Heart left ventricle (tissue), 16 donors: ENCODE measurements around the gene EPB41. TPM values are rescaled to one million over a fixed set of nuclear protein-coding genes. Genes with fewer than 3 reads are reported as not detected.
A peak's percentile ranks its signal among the peaks of the same experiment; 100 is the strongest.
"Not testable (repeated sequence)": the region's sequence is repeated elsewhere in the genome, so short reads cannot be mapped to it uniquely, and the experiment has no call there.

Experiments
- ATAC-seq, 4 donors: fragments of 200-7000 bp; cut with Tn5 transposase; one replicate each; pipeline ENCODE4 v1.9.1; 2020 to 2022; ENCODE audit warnings: moderate library complexity in 4 of 4, mild to moderate bottlenecking in 3 of 4, moderate number of reproducible peaks in 1 of 4
- DNase-seq, 5 donors: peaks; one replicate each; pipeline ENCODE4 v3.0.0-alpha.2; 2020
- H3K27ac ChIP-seq, 12 donors: fragments of 200-600 bp; sonication (generic) in 4 of 12; one replicate each; pipeline versions ENCODE4 v1.5.0 to v1.8.0; 2016 to 2022; ENCODE audit warnings: mild to moderate bottlenecking in 2 of 12
- H3K27me3 ChIP-seq, 9 donors: fragments of 200-600 bp; sonication (generic) in 2 of 9; one replicate each; pipeline versions ENCODE4 v1.5.1 to v1.8.0; 2016 to 2022; ENCODE audit warnings: mild to moderate bottlenecking in 3 of 9
- H3K36me3 ChIP-seq, 9 donors: fragments of 200-600 bp; sonication (generic) in 2 of 9; one replicate each; pipeline versions ENCODE4 v1.5.0 to v1.8.0; 2018 to 2022; ENCODE audit warnings: mild to moderate bottlenecking in 2 of 9
- H3K4me1 ChIP-seq, 12 donors: fragments of 200-600 bp; sonication (generic) in 4 of 12; one replicate each; pipeline versions ENCODE4 v1.5.0 to v1.8.0; 2016 to 2022; ENCODE audit warnings: mild to moderate bottlenecking in 3 of 12
- H3K4me3 ChIP-seq, 12 donors: fragments of 200-600 bp; sonication (generic) in 4 of 12; one replicate each; pipeline versions ENCODE4 v1.5.0 to v1.8.0; 2017 to 2022; ENCODE audit warnings: mild to moderate bottlenecking in 9 of 12, moderate library complexity in 4 of 12
- H3K9me3 ChIP-seq, 12 donors: fragments of 200-600 bp; sonication (generic) in 4 of 12; one replicate each; pipeline versions ENCODE4 v1.5.0 to v1.8.0; 2016 to 2022; ENCODE audit warnings: mild to moderate bottlenecking in 1 of 12
- POLR2A ChIP-seq, 2 donors: fragments of 450-650 bp; IDR thresholded peaks; one replicate each; pipeline ENCODE4 v1.6.1; 2017; ENCODE audit warnings: antibody characterized with exemption in 2 of 2, mild to moderate bottlenecking in 2 of 2, moderate library complexity in 2 of 2
- WGBS, 4 donors: extraction: QIAGEN DNeasy Blood & Tissue Kit in 2 of 4; methylation state at CpG; one replicate each; pipeline versions ENCODE4 v1.1.5 to v1.1.7; 2013 to 2018; 5-methylcytosine and 5-hydroxymethylcytosine counted together
- intact Hi-C, 10 donors: fragments of 100-400 bp; cut with DNase I; formaldehyde crosslinking; loops; one replicate each; pipeline versions ENCODE4 v1.11.1 to v1.14.2; 2022
- polyA plus RNA-seq, 2 donors: library from polyadenylated mRNA; stranded (reverse); fragments of 200-250 nt; gene quantifications; one replicate each; pipeline ENCODE4 v1.2.3, GENCODE V29; 2013
- total RNA-seq, 9 donors: library from RNA; depleted of rRNA in 2 of 9; stranded (reverse); fragments of >200 nt in 2 of 9; fragmentation: NEBNext Ultra II Directional in 3 of 9; extraction: Animal tissue kit (Norgen Biotek cat#: 25700) in 3 of 9; gene quantifications; one replicate each; pipeline versions ENCODE4 v1.1.0 to v1.2.4, GENCODE V29; 2016 to 2023
- TF ChIP-seq, protein P1 (sequence below), 12 donors: fragments of 200-600 bp; sonication (generic) in 4 of 12; IDR thresholded peaks; one replicate each; pipeline versions ENCODE4 v1.5.0 to v1.8.0; 2018 to 2022; ENCODE audit warnings: antibody characterized with exemption in 12 of 12, mild to moderate bottlenecking in 5 of 12
- donor health status: ischemic (EF 13 %, LVEDD 7.1; RV severe dilation, severe dysfunction).
- donor health status: healthy with polysubstance abuse.
- donor health status: DM: no; HTN: yes; CAD: no.
- donor health status: DM: no; HTN: no; CAD: no.
- donor health status: ischemic (EF 25% LVEDD 6.9; RV normal size, moderate dysfunction).
- donor health status: ischemic (EF 25% LVEDD 5.7; RV mildly dilated, moderate dysfunction).
- donor health status: healthy.
- donor health status: DM: yes; HTN: yes; CAD: no.
- donor health status: ischemic (EF 35%, LVEDD 5.7; RV mildly dilated, moderate dysfunction).
- donor health status: nonischemic (EF 11% LVEDD 7.7; RV severe dilation, severe dysfunction).
- donor health status: DM: yes; HTN: yes; CAD: no.
- donor health status: PGD.
- donor health status: ischemic (EF 29% LVEDD 5.4; RV normal size, mild dysfunction).
- donor health status: nonischemic (EF 23%, LVEDD 6.1; RV moderate dilation, normal function).

EPB41 gene
- total and polyA plus RNA-seq, 11 donors, result 7.8 to 34.4 (median 20.1) TPM

DNA sequence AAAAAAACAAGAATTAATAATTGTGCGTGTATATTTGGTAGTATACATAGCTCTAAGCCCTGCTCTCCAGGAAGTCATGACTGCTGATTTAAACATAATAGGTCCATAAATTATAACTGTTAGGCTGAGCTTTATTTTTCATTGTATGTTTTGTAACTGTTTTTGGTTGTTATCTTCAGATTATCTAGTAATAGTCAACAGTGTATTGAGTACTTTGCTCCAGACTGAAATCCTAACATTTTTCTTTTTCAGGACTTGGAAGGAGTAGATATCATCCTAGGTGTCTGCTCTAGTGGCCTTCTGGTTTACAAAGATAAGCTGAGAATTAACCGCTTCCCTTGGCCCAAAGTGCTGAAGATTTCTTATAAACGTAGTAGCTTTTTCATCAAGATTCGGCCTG lies 118.5 kb downstream of the EPB41 start:
- Histone ChIP-seq H3K27me3 (no peaks in the 10 kb centered on the region), H3K4me3 (no peak overlapping the region), H3K27ac (no peak overlapping the region), H3K4me1 (peaks cover 0 to 6% (median 0%) of the 10 kb centered on the region in 12 donors), H3K9me3 (no peaks in the 10 kb centered on the region), H3K36me3 (peaks cover 0 to 33% (median 9%) of the 10 kb centered on the region in 9 donors)
- DNase-seq (no peak), ATAC-seq (no peak)
- intact Hi-C loops, result loop anchor here (5.0 to 10.0 kb wide), 4 partner anchors 169 to 248 kb away; no protein-coding TSS in a partner anchor
- TF ChIP-seq, protein P1, sequence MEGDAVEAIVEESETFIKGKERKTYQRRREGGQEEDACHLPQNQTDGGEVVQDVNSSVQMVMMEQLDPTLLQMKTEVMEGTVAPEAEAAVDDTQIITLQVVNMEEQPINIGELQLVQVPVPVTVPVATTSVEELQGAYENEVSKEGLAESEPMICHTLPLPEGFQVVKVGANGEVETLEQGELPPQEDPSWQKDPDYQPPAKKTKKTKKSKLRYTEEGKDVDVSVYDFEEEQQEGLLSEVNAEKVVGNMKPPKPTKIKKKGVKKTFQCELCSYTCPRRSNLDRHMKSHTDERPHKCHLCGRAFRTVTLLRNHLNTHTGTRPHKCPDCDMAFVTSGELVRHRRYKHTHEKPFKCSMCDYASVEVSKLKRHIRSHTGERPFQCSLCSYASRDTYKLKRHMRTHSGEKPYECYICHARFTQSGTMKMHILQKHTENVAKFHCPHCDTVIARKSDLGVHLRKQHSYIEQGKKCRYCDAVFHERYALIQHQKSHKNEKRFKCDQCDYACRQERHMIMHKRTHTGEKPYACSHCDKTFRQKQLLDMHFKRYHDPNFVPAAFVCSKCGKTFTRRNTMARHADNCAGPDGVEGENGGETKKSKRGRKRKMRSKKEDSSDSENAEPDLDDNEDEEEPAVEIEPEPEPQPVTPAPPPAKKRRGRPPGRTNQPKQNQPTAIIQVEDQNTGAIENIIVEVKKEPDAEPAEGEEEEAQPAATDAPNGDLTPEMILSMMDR (IDR thresholded peaks at IDR 0.05), result no peak
- TF ChIP-seq POLR2A (IDR thresholded peaks at IDR 0.05), result no peak
- 81 to 91% (median 85%) methylated on average over 4 of the region's 4 CpGs for WGBS, 4 donors

DNA sequence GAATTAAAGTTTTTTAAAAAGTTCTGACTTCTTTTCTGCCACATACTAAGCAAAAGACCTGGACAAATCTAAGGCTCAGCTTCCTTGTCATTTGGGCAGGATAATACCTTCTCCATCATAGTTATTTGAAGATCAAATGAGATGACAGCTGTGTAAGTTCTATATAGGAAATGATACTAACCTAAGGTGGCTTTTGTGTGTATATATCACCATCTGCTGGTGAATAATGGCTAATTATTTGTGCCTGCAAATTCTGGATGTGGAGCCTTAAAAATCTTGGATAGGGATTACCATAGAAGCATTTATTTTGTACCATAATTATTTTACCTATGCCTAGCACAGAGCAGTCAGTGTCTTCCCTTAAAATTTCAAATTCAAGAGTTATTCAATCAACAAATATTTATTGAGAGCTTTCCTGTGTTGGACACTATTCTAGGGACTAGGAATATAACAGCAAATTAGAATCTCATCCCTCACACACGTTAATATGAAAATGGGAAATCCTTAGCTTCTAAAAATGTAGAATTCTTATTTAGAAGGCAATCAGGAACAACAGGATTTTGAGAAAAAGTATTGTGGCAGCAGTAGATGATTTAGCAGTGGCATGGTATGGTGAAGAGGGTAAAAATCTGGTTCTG lies 119.6 kb downstream of the EPB41 start:
- no peak for TF ChIP-seq POLR2A (IDR thresholded peaks at IDR 0.05)
- TF ChIP-seq, protein P1 (IDR thresholded peaks at IDR 0.05), result peak; percentile 49 to 78 (median 66)
- DNase-seq, result no peak
- no peak overlapping the region for H3K4me3 ChIP-seq
- intact Hi-C loops, result loop anchor here (1.0 to 10.0 kb wide), 7 partner anchors 151 to 249 kb away; no protein-coding TSS in a partner anchor
- H3K36me3 ChIP-seq, result peaks cover 0 to 38% (median 9%) of the 10 kb centered on the region in 9 donors
- WGBS, 4 donors, result 46 to 76% (median 63%) methylated on average over 1 of the region's 1 CpG
- no peaks in the 10 kb centered on the region for H3K27me3 ChIP-seq
- no peaks in the 10 kb centered on the region for H3K9me3 ChIP-seq
- ATAC-seq, result peak in 2 of 4 donors; percentile 46 to 55
- no peak overlapping the region for H3K27ac ChIP-seq
- peaks cover 0 to 6% (median 0%) of the 10 kb centered on the region in 12 donors for H3K4me1 ChIP-seq

DNA sequence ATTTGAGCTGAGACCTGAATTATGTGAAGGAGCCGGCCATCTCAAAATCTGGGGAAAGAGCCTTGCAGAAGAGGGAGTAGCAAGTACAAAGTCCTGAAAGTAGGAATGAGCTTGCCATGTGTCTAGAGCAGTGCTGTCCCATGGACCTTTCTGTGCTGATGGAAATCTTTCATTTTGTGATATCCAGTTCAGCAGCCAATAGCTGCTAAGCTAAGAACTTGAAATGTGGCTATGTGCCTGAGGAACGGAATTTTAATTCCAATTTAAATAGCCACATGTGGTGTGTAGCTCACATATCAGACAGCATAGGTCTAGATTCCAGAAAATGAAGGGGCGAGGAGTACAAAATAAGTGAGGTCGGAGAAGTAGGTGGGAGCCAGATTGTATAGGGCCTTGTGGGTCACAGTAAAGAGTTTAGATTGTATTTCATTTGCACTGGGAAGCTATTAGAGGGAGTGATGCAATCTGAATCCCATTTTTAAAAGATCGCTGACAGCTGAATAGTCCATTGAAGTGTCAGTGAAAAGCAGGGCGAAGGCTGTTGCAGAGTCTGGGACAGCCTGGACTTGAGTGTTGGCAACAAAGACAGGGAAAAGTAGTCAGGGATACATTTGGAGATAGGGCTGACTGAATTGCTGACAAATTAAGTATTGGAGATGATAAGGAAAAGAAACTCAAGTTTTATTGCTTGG lies 129.1 kb downstream of the EPB41 start:
- H3K4me1 ChIP-seq, result peaks cover 0 to 11% (median 0%) of the 10 kb centered on the region in 12 donors
- H3K36me3 ChIP-seq, result peaks cover 0 to 29% (median 9%) of the 10 kb centered on the region in 9 donors
- no peaks in the 10 kb centered on the region for H3K27me3 ChIP-seq
- 48 to 58% (median 54%) methylated on average over 6 of the region's 6 CpGs for WGBS, 4 donors
- DNase-seq, result peak in 3 of 5 donors; percentile 14 to 43 (median 35)
- H3K4me3 ChIP-seq, result peak overlapping the region in 1 of 12 donors; percentile 10
- ATAC-seq, result peak; percentile 84 to 97 (median 95)
- TF ChIP-seq, protein P1 (IDR thresholded peaks at IDR 0.05), result no peak
- TF ChIP-seq POLR2A (IDR thresholded peaks at IDR 0.05), result no peak
- H3K27ac ChIP-seq, result peak overlapping the region in 6 of 12 donors; percentile 22 to 73 (median 50)
- intact Hi-C loops, result loop anchor here in 1 of 10 donors (5.0 kb wide), 1 partner anchor 159 kb away; no protein-coding TSS in a partner anchor
- no peaks in the 10 kb centered on the region for H3K9me3 ChIP-seq

DNA sequence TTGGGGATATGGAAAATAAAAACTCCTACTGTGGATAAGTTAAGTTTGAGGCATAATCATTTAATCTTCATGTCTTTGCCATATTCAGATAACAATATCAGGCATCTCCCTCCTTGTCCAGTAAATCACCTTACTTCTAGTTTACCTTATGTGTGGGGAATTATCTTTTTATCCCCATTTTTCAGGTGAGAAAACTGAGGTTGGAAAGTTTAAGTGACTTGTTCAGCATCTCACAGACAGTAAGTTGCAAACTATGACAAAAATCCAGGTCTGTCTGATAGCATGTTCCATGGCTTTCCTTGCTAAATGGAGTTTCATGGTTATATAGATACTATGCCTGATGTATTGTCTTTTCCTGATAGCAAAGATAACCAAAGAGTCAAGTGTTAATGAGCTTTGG lies 129.6 kb downstream of the EPB41 start:
- ATAC-seq (no peak), DNase-seq (no peak)
- Histone ChIP-seq H3K27me3 (no peaks in the 10 kb centered on the region), H3K27ac (peak overlapping the region in 5 of 12 donors; percentile 22 to 73 (median 55)), H3K36me3 (peaks cover 0 to 28% (median 9%) of the 10 kb centered on the region in 9 donors), H3K9me3 (no peaks in the 10 kb centered on the region), H3K4me3 (no peak overlapping the region), H3K4me1 (peaks cover 0 to 11% (median 0%) of the 10 kb centered on the region in 12 donors)
- TF ChIP-seq, protein P1 (IDR thresholded peaks at IDR 0.05), result no peak
- TF ChIP-seq POLR2A (IDR thresholded peaks at IDR 0.05), result no peak
- intact Hi-C loops, result loop anchor here in 1 of 10 donors (5.0 kb wide), 1 partner anchor 158 kb away; no protein-coding TSS in a partner anchor

DNA sequence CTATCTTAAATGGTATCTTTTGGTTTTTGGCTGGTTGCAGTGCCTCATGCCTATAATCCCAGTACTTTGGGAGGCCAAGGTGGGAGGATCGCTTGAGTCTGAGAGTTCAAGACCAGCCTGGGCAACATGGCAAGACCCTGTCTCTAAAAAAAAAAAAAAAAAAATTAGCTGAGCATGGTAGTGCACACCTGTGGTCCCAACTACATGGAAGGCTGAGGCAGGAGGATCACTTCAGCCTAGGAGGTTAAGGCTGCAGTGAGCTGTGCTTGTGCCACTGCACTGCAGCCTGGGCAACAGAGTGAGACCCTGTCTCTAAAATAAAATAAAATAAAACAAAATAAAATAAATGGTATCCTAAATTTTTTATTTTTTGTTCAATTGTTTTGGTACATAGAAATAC lies 131.3 kb downstream of the EPB41 start:
- peaks cover 0 to 12% (median 0%) of the 10 kb centered on the region in 9 donors for H3K36me3 ChIP-seq
- H3K27me3 ChIP-seq, H3K9me3 ChIP-seq, H3K4me3 ChIP-seq, intact Hi-C loops, H3K27ac ChIP-seq, ATAC-seq, DNase-seq: not testable (repeated sequence)
- WGBS, 4 donors, result 100% methylated on average over 1 of the region's 1 CpG
- H3K4me1 ChIP-seq, result peaks cover 0 to 11% (median 0%) of the 10 kb centered on the region in 12 donors
